GM12878 (cell line): ENCODE measurements around the gene FANCD2.

Experiments
- RCOR1 ChIP-seq: conservative IDR thresholded peaks from 2 replicates; pipeline ENCODE4 v1.6.1; 2012; ENCODE audit warnings: low read depth, low read length, improper control_type of control experiment
- RELA ChIP-seq: fragments of 450-650 bp; IDR thresholded peaks from 2 replicates; pipeline ENCODE4 v1.8.0; 2014; ENCODE audit warnings: borderline replicate concordance; ENCODE audit not compliant: partially characterized antibody
- RUNX3 ChIP-seq: IDR thresholded peaks from 2 replicates; pipeline ENCODE4 v1.6.1; 2012; ENCODE audit warnings: low read length, inconsistent platforms
- ZNF274 ChIP-seq: IDR thresholded peaks from one replicate; pipeline ENCODE4 v1.8.0; 2011; ENCODE audit not compliant: insufficient read length, insufficient read depth
- TF ChIP-seq, protein P1 (sequence below), 3 experiments: IDR thresholded peaks in 2 of 3; conservative IDR thresholded peaks in 1 of 3; 2 replicates each; pipeline ENCODE4 v1.5.1; 2011; ENCODE audit warnings: low read depth in 3 of 3, low read length in 3 of 3, mild to moderate bottlenecking in 3 of 3, control low read depth in 2 of 3, moderate library complexity in 2 of 3, inconsistent platforms in 1 of 3, mixed read lengths in 1 of 3; ENCODE audit not compliant: control insufficient read depth in 2 of 3, insufficient read depth in 1 of 3; ENCODE audit errors: extremely low read depth in 1 of 3
- TF ChIP-seq, protein P2 (sequence below): IDR thresholded peaks from 2 replicates; pipeline ENCODE4 v1.6.1; 2012; ENCODE audit warnings: low read depth, low read length, improper control_type of control experiment

DNA sequence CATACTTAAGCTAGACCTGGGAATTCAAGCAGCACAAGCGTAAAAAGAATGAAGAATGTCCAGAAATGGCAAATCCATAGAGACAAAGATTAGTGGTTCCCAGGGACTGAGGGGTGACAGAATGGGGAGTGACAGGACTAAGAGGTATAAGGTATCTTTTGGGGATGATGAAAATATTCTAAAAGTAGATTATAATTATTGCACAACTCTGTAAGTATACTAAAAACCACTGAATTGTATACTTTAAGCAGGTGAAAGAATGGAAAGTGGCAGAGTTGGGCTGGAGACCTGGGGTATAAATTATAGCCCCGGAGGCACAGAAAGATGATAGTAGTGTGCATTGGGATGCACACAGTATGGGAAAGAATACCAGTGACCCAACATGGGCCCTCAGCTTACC, 94.8 kb downstream of the FANCD2 start:
- TF ChIP-seq, protein P1, sequence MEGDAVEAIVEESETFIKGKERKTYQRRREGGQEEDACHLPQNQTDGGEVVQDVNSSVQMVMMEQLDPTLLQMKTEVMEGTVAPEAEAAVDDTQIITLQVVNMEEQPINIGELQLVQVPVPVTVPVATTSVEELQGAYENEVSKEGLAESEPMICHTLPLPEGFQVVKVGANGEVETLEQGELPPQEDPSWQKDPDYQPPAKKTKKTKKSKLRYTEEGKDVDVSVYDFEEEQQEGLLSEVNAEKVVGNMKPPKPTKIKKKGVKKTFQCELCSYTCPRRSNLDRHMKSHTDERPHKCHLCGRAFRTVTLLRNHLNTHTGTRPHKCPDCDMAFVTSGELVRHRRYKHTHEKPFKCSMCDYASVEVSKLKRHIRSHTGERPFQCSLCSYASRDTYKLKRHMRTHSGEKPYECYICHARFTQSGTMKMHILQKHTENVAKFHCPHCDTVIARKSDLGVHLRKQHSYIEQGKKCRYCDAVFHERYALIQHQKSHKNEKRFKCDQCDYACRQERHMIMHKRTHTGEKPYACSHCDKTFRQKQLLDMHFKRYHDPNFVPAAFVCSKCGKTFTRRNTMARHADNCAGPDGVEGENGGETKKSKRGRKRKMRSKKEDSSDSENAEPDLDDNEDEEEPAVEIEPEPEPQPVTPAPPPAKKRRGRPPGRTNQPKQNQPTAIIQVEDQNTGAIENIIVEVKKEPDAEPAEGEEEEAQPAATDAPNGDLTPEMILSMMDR (IDR thresholded peaks at IDR 0.05 in 2 of 3, conservative IDR thresholded peaks at IDR 0.05 in 1 of 3; ENCODE audit: control insufficient read depth in 2 of 3, extremely low read depth in 1 of 3, insufficient read depth in 1 of 3, low read depth in 3 of 3, low read length in 3 of 3): no peak
- TF ChIP-seq RUNX3: no peak
- TF ChIP-seq ZNF274: no peak
- TF ChIP-seq, protein P2, sequence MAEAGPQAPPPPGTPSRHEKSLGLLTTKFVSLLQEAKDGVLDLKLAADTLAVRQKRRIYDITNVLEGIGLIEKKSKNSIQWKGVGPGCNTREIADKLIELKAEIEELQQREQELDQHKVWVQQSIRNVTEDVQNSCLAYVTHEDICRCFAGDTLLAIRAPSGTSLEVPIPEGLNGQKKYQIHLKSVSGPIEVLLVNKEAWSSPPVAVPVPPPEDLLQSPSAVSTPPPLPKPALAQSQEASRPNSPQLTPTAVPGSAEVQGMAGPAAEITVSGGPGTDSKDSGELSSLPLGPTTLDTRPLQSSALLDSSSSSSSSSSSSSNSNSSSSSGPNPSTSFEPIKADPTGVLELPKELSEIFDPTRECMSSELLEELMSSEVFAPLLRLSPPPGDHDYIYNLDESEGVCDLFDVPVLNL: no peak
- TF ChIP-seq RCOR1: no peak
- no peak for TF ChIP-seq RELA
